BLaER1 (cell line): ENCODE data around the gene RYR1.
A peak's percentile ranks its signal among the peaks of the same experiment; 100 is the strongest.
"Not testable (repeated sequence)": the region's sequence is repeated elsewhere in the genome, so short reads cannot be mapped to it uniquely, and the experiment has no call there.

Source experiments
- H3K27ac ChIP-seq: shearing (Covaris generic); formaldehyde crosslinking; 2 replicates; pipeline ENCODE4 v1.8.1; 2022
- H3K27me3 ChIP-seq: shearing (Covaris generic); formaldehyde crosslinking; 2 replicates; pipeline ENCODE4 v1.8.1; 2022
- H3K36me3 ChIP-seq: shearing (Covaris generic); formaldehyde crosslinking; 2 replicates; pipeline ENCODE4 v1.8.1; 2022
- H3K4me1 ChIP-seq: shearing (Covaris generic); formaldehyde crosslinking; 2 replicates; pipeline ENCODE4 v1.8.1; 2022
- H3K4me2 ChIP-seq: shearing (Covaris generic); formaldehyde crosslinking; 2 replicates; pipeline ENCODE4 v1.8.1; 2022
- H3K4me3 ChIP-seq: shearing (Covaris generic); formaldehyde crosslinking; 2 replicates; pipeline ENCODE4 v1.8.1; 2022
- H3K9ac ChIP-seq: shearing (Covaris generic); formaldehyde crosslinking; 2 replicates; pipeline ENCODE4 v1.8.1; 2022
- H3K9me3 ChIP-seq: shearing (Covaris generic); formaldehyde crosslinking; 2 replicates; pipeline ENCODE4 v1.8.1; 2022
- H4K20me1 ChIP-seq: shearing (Covaris generic); formaldehyde crosslinking; 2 replicates; pipeline ENCODE4 v1.8.1; 2022
- Cebpa-rat ChIP-seq: shearing (Covaris generic); IDR thresholded peaks from 2 replicates; pipeline ENCODE4 v1.8.1; 2022

Gene RYR1

GRCh38 chr19:38617283-38617763 lies 183.8 kb downstream of the RYR1 start:
- Histone ChIP-seq H3K27ac (peak overlapping the region; percentile 91), H3K36me3 (peaks cover 47% of the 10 kb centered on the region), H3K9ac (peak overlapping the region; percentile 80), H4K20me1 (peaks cover 28% of the 10 kb centered on the region), H3K27me3 (no peaks in the 10 kb centered on the region), H3K4me1 (peaks cover 40% of the 10 kb centered on the region), H3K4me3 (peak overlapping the region; percentile 89), H3K4me2 (peak overlapping the region; percentile 97), H3K9me3 (no peaks in the 10 kb centered on the region)
- TF ChIP-seq Cebpa-rat: no peak

DNA sequence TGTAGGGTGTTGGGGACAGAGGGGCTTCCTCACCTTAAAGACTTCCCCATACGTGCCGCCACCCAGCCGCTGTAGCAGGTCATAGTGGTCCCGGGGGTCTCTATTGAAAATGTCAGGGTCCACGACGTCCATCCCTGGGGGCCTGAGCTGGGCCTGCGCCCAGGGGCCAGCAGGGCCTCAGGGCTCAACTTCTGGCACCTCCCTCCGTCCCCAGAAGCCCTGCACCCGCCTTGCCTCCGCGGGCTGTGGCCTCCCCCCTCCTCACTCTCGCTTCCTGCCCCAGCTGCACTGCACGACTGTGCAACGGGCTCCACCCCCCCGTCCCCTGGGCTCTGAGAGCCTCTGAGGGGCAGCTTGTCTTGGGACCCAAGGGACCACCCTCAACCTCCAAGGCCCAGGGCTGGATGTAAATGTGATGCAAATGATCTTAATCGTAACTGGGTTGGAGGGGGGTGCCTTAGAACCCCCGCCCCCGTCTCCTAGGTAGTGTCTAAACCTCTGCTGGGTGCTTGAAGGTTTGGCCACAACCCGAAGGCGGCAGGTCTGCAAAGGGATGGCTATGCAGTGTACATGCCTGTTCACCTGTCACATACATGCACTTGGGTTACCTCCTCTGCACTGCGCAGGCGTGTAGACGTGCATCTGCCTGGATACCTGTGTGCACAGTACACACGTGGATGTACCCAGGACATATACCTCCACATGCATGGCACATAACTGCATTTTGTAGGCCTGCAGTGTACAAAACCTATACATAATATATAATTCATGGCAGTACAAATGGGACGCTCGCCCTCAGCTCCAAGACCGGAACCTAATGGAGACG lies 184.5 kb downstream of the RYR1 start, which contains the start of gene MAP4K1:
TSS of gene MAP4K1 (minus strand) at position 190 of the 826 bp plus-strand sequence. CDS start at position 132, 58 bp downstream.
- H3K9ac ChIP-seq: peak within 1 kb of the TSS; percentile 80

DNA sequence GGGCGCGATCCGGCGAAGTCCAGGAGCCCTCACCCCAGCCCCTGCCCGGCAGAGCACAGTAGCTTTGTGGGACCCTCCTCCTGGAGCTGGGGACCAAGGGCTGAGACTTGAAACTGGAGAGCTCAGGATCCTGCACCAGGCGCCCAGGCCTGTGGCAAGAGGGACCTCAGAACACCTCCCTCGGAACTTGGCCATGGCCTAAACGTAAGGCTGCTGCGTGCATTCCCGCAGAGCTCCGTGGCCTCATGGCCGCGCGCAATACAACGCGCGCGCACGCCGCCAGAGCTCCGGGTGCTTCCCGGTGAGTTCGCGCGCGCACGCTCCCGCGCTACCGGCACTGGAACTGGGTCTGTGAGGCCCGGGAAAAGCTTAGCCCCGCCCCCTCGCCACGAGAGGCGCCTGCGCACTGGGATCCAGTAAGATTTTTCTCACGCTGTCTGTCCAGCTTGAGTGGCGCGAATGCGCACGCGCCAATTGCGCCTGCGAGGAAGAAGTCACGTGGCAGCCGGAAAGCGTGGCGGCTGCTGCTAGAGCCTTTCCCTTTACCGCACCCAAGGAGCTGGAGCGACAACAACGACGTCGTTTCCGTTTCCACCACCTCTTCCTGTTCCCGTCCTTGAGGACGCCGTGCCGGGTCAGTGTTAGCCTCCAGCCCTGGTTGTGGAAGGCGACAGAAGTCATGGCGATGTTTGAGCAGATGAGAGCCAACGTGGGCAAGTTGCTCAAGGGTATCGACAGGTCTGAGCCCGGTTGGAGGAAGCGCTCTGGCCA lies 185.3 kb downstream of the RYR1 start, which contains the start of gene EIF3K:
TSS of gene EIF3K (plus strand) at position 599 of the 771 bp plus-strand sequence. CDS start at position 680, 81 bp downstream.
- H3K27ac ChIP-seq: peak within 1 kb of the TSS; percentile 91
- H3K9ac ChIP-seq: peak within 1 kb of the TSS; percentile 95
- H3K4me1 ChIP-seq: peaks cover 40% of the 10 kb centered on the region
- H3K9me3 ChIP-seq: no peaks in the 10 kb centered on the region
- H3K4me3 ChIP-seq: peak within 1 kb of the TSS; percentile 89
- H3K36me3 ChIP-seq: peaks cover 45% of the 10 kb centered on the region
- H3K4me2 ChIP-seq: peak within 1 kb of the TSS; percentile 97
- no peaks in the 10 kb centered on the region for H3K27me3 ChIP-seq
- H4K20me1 ChIP-seq: peaks cover 30% of the 10 kb centered on the region
- TF ChIP-seq Cebpa-rat: no peak

More for the DNA sequence above, 184.5 kb downstream of the RYR1 start, which contains the start of gene MAP4K1:
- Histone ChIP-seq H3K9me3 (no peaks in the 10 kb centered on the region), H4K20me1 (peaks cover 28% of the 10 kb centered on the region), H3K36me3 (peaks cover 46% of the 10 kb centered on the region), H3K4me1 (peaks cover 40% of the 10 kb centered on the region), H3K27ac (peak within 1 kb of the TSS; percentile 91), H3K4me2 (peak within 1 kb of the TSS; percentile 97), H3K4me3 (peak within 1 kb of the TSS; percentile 89), H3K27me3 (no peaks in the 10 kb centered on the region)
- no peak for TF ChIP-seq Cebpa-rat

GRCh38 chr19:38619361-38620174 lies 186.1 kb downstream of the RYR1 start:
- no peaks in the 10 kb centered on the region for H3K9me3 ChIP-seq
- peaks cover 52% of the 10 kb centered on the region for H3K36me3 ChIP-seq
- peak overlapping the region; percentile 89 for H3K4me3 ChIP-seq
- peaks cover 40% of the 10 kb centered on the region for H3K4me1 ChIP-seq
- peaks cover 35% of the 10 kb centered on the region for H4K20me1 ChIP-seq
- no peak for TF ChIP-seq Cebpa-rat
- H3K4me2 ChIP-seq: peak overlapping the region; percentile 97
- peak overlapping the region; percentile 91 for H3K27ac ChIP-seq
- no peaks in the 10 kb centered on the region for H3K27me3 ChIP-seq
- peak overlapping the region; percentile 95 for H3K9ac ChIP-seq

DNA sequence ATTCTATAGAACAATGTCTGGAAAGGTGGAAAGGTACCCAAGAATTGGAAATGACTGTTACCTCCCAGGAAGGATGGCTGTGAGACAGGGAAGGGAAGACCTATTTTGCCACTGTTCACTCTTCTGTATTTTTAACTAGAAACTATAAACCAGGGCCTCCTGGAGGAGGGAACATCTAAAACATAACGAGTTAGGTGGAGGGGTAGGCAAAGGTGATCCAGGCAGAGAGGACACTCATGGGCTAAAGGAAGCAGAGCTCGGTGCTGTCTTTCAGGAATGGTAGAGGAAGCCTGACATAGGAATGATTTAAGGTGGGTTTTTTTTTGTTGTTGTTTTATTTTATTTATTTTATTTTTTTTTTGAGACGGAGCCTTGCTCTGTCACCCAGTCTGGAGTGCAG lies 191.3 kb downstream of the RYR1 start:
- H3K9ac ChIP-seq: no peak overlapping the region
- H3K4me2 ChIP-seq: no peak overlapping the region
- no peak overlapping the region for H3K27ac ChIP-seq
- peaks cover 97% of the 10 kb centered on the region for H3K36me3 ChIP-seq
- H3K27me3 ChIP-seq: no peaks in the 10 kb centered on the region
- peaks cover 7% of the 10 kb centered on the region for H3K4me1 ChIP-seq
- H3K9me3 ChIP-seq: no peaks in the 10 kb centered on the region
- TF ChIP-seq Cebpa-rat: no peak
- H4K20me1 ChIP-seq: peaks cover 36% of the 10 kb centered on the region
- no peak overlapping the region for H3K4me3 ChIP-seq

GRCh38 chr19:38626401-38626800 lies 192.9 kb downstream of the RYR1 start:
- H3K36me3 ChIP-seq: peaks cover 97% of the 10 kb centered on the region

DNA sequence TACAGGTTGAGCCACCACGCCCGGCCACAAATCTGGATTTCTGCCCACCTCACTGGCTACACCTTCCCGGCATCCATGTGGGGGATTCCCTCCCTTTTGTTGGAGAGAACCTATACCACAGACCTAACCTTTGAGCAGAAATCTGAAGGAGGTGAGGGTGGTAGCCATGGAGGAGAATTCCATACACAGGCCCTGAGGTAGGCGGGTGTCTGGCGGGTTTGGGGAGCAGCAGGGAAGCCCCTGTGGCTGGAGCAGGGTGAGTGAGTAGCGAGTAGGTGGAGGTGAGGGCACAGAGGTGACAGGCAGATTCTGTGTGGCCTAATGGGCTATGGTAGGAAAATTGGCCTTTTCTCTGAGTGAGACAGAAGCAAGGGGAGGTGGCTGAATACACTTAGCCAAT lies 196.1 kb downstream of the RYR1 start:
- no peaks in the 10 kb centered on the region for H3K27me3 ChIP-seq
- no peak overlapping the region for H3K4me2 ChIP-seq
- H4K20me1 ChIP-seq: peaks cover 10% of the 10 kb centered on the region
- no peak overlapping the region for H3K9ac ChIP-seq
- no peaks in the 10 kb centered on the region for H3K4me1 ChIP-seq
- H3K4me3 ChIP-seq: no peak overlapping the region
- H3K36me3 ChIP-seq: peaks cover 93% of the 10 kb centered on the region
- H3K9me3 ChIP-seq: no peaks in the 10 kb centered on the region
- H3K27ac ChIP-seq: no peak overlapping the region
- TF ChIP-seq Cebpa-rat: no peak

More at GRCh38 chr19:38626401-38626800, 192.9 kb downstream of the RYR1 start:
- Histone ChIP-seq H3K4me2 (no peak overlapping the region), H4K20me1 (peaks cover 26% of the 10 kb centered on the region), H3K27ac (no peak overlapping the region), H3K27me3 (no peaks in the 10 kb centered on the region), H3K4me3 (no peak overlapping the region), H3K9me3 (no peaks in the 10 kb centered on the region), H3K9ac (no peak overlapping the region), H3K4me1 (no peaks in the 10 kb centered on the region)
- TF ChIP-seq Cebpa-rat: no peak

GRCh38 chr19:38631301-38631700 lies 197.8 kb downstream of the RYR1 start:
- H3K4me1 ChIP-seq: not testable (repeated sequence)

DNA sequence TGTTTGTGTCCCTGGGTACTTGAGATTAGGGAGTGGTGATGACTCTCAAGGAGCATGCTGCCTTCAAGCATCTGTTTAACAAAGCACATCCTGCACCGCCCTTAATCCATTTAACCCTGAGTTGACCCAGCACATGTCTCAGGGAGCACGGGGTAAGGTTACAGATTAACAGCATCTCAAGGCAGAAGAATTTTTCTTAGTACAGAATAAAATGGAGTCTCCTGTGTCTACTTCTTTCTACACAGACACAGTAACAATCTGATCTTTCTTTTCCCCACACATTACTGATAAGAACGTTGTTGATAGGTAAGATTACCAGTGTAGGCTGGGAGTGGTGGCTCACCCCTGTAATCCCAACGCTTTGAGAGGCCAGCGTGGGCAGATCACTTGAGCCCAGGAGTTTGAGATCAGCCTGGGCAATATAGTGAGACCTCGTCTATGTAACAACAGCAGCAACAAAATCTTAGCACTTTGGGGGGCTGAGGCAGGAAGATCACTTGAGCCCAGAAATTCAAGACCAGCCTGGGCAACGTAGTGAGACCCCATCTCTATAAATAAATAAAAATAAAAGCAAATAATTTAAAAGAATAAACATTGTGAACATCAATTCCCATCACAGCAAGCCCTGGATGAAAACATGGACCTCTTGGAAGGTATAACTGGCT lies 198.5 kb downstream of the RYR1 start:
- not testable (repeated sequence) for H3K9ac ChIP-seq, H3K4me3 ChIP-seq, H3K27ac ChIP-seq, H3K27me3 ChIP-seq, H3K4me2 ChIP-seq, H3K9me3 ChIP-seq
- Histone ChIP-seq H3K36me3 (peaks cover 90% of the 10 kb centered on the region), H3K4me1 (peaks cover 11% of the 10 kb centered on the region), H4K20me1 (peaks cover 10% of the 10 kb centered on the region)

More at GRCh38 chr19:38631301-38631700, 197.8 kb downstream of the RYR1 start:
- Histone ChIP-seq H4K20me1 (peaks cover 10% of the 10 kb centered on the region), H3K36me3 (peaks cover 92% of the 10 kb centered on the region)
- not testable (repeated sequence) for H3K9me3 ChIP-seq, H3K4me2 ChIP-seq, H3K27me3 ChIP-seq, H3K9ac ChIP-seq, H3K4me3 ChIP-seq, H3K27ac ChIP-seq
